Adrenal gland (tissue), 12 donors: ENCODE measurements around the gene SNX8. TPM values are rescaled to one million over a fixed set of nuclear protein-coding genes. Genes with fewer than 3 reads are reported as not detected.
"Not testable (repeated sequence)": the region's sequence is repeated elsewhere in the genome, so short reads cannot be mapped to it uniquely, and the experiment has no call there.

Source experiments
- DNase-seq, 7 donors: peaks; one replicate each; pipeline ENCODE4 v3.0.0-alpha.2; 2019 to 2020
- H3K27ac ChIP-seq, 5 donors: fragments of 200-600 bp; sonication (generic) in 4 of 5; 1 replicate in 3 of 5; 2 replicates in 2 of 5; pipeline versions ENCODE4 v1.5.1 to v1.8.0; 2016 to 2020; ENCODE audit warnings: mild to moderate bottlenecking in 1 of 5
- H3K27me3 ChIP-seq: fragments of 200-600 bp; 2 replicates; pipeline ENCODE4 v1.8.0; 2021
- H3K36me3 ChIP-seq, 2 donors: fragments of 200-600 bp; replicated peaks in 1 of 2; 1 replicate in 1 of 2; 2 replicates in 1 of 2; pipeline versions ENCODE4 v1.5.1 to v1.8.0; 2018 to 2022
- H3K4me1 ChIP-seq, 2 donors: fragments of 200-600 bp; replicated peaks in 1 of 2; 1 replicate in 1 of 2; 2 replicates in 1 of 2; pipeline versions ENCODE4 v1.5.1 to v1.8.0; 2018 to 2021
- H3K4me3 ChIP-seq, 4 donors: fragments of 200-600 bp; sonication (generic) in 3 of 4; one replicate each; pipeline ENCODE4 v1.5.1; 2016 to 2018
- H3K9me3 ChIP-seq, 3 donors: fragments of 200-600 bp; sonication (generic) in 1 of 3; replicated peaks in 1 of 3; 1 replicate in 2 of 3; 2 replicates in 1 of 3; pipeline versions ENCODE4 v1.5.1 to v1.8.0; 2016 to 2021
- POLR2A ChIP-seq, 2 donors: fragments of 450-650 bp; IDR thresholded peaks; one replicate each; pipeline ENCODE4 v1.6.1; 2017; ENCODE audit warnings: antibody characterized with exemption in 2 of 2, mild to moderate bottlenecking in 2 of 2, moderate library complexity in 1 of 2
- WGBS, 4 donors: extraction: QIAGEN DNeasy Blood & Tissue Kit in 2 of 4; methylation state at CpG; one replicate each; pipeline versions ENCODE4 v1.1.5 to v1.1.7; 2013 to 2017; 5-methylcytosine and 5-hydroxymethylcytosine counted together
- intact Hi-C, 2 donors: fragments of 100-400 bp; cut with DNase I; formaldehyde crosslinking; loops; one replicate each; pipeline versions ENCODE4 v1.14.1 to v1.15.0; 2022 to 2023
- polyA plus RNA-seq, 3 donors: library from polyadenylated mRNA; stranded (reverse); fragments of 200-250 nt in 2 of 3; fragments of 350-450 nt in 1 of 3; fragmentation: Illumina TruSeq in 1 of 3; extraction: RNeasy Lipid Tissue Mini Kit (QIAGEN cat#74804) in 1 of 3; gene quantifications; one replicate each; pipeline ENCODE4 v1.2.3, GENCODE V29; 2013 to 2014
- total RNA-seq, 9 donors: library from RNA; depleted of rRNA in 4 of 9; stranded (reverse); fragments of >200 nt in 4 of 9; fragments of 120-200 nt in 1 of 9; fragmentation: NEBNext Ultra II Directional in 1 of 9; extraction: Animal tissue kit (Norgen Biotek cat#: 25700) in 1 of 9; gene quantifications; one replicate each; pipeline versions ENCODE4 v1.1.0 to v1.2.4, GENCODE V29; 2013 to 2023
- TF ChIP-seq, protein P1 (sequence below), 6 experiments: fragments of 450-650 bp in 4 of 6; fragments of 200-600 bp in 2 of 6; sonication (generic) in 1 of 6; IDR thresholded peaks; 1 replicate in 5 of 6; 2 replicates in 1 of 6; pipeline versions ENCODE4 v1.5.1 to v1.8.0; 2016 to 2021; ENCODE audit warnings: antibody characterized with exemption in 6 of 6, mild to moderate bottlenecking in 2 of 6, moderate library complexity in 1 of 6
- donor health status: healthy with polysubstance abuse.
- donor health status: Bipolar disorder and iron deficiency.
- donor health status: DM: yes; HTN: yes; CAD: no.
- donor health status: DM: no; HTN: no; CAD: no.
- donor health status: DM: no; HTN: no; CAD: no.
- donor health status: DM: yes; HTN: yes; CAD: no.

Gene SNX8
- total and polyA plus RNA-seq, 12 donors = 5.3 to 40.5 (median 25.9) TPM

DNA sequence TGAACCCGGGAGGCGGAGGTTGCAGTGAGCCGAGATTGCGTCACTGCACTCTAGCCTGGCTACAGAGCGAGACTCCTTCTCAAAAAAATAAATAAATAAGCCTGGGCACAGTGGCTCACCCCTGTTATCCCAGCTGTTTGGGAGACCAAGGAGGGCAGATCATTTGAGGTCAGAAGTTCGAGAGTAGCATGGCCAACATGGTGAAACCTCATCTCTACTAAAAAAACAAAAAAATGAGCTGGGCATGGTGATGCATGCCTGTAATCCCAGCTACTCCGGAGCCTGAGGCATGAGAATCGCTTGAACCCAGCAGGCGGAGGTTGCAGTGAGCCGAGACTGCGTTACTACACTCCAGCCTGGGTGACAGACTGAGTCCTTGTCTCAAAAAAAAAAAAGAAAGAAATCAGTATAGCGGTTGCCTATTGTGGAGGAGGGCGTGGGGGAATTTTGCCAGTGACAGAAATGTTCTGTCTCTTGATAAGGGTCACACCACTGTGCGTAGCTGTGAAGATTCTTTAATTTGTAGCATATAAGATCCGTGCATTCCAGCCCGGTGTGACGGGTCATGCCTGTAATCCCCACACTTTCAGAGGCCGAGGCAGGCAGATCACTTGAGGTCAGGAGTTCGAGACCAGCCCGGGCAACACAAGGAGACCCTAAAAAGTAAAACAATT lies 22.5 kb upstream of the SNX8 start:
- Histone ChIP-seq H3K27me3 (no peaks in the 10 kb centered on the region), H3K27ac (no peak overlapping the region), H3K9me3 (no peaks in the 10 kb centered on the region), H3K4me1 (no peaks in the 10 kb centered on the region), H3K4me3 (no peak overlapping the region), H3K36me3 (no peaks in the 10 kb centered on the region)
- DNase-seq = no peak
- WGBS, 4 donors = 91 to 96% (median 93%) methylated on average over 20 of the region's 20 CpGs
- intact Hi-C loops = no loop called here
- TF ChIP-seq POLR2A (IDR thresholded peaks at IDR 0.05) = no peak
- TF ChIP-seq, protein P1, sequence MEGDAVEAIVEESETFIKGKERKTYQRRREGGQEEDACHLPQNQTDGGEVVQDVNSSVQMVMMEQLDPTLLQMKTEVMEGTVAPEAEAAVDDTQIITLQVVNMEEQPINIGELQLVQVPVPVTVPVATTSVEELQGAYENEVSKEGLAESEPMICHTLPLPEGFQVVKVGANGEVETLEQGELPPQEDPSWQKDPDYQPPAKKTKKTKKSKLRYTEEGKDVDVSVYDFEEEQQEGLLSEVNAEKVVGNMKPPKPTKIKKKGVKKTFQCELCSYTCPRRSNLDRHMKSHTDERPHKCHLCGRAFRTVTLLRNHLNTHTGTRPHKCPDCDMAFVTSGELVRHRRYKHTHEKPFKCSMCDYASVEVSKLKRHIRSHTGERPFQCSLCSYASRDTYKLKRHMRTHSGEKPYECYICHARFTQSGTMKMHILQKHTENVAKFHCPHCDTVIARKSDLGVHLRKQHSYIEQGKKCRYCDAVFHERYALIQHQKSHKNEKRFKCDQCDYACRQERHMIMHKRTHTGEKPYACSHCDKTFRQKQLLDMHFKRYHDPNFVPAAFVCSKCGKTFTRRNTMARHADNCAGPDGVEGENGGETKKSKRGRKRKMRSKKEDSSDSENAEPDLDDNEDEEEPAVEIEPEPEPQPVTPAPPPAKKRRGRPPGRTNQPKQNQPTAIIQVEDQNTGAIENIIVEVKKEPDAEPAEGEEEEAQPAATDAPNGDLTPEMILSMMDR (IDR thresholded peaks at IDR 0.05) = no peak

DNA sequence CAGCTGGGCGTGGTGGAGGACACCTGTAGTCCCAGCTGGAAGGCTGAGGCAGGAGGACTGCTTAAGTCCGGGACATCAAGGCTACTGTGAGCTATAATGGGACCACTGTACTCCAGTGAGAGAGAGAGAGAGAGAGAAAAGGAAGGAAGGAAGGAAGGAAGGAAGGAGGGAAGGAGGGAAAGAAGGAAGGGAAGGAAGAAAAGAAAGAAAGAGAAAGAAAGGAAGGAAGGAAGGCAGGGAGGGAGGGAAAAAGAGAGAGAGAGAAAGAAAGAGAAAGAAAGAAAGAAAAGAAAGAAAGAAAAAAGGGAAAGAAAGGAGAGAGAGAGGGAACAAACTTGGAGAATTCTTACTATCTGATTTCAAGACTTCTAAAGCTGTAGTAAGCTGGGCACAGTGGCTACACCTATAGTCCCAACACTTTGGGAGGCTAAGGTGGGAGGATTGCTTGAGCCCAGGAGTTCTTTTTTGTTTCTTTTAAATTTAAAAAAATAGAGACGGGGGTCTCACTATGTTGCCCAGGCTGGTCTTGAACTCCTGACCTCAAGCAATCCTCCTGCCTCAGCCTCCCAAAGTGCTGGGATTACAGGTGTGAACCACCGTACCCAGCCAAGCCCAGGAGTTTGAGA lies 18.5 kb upstream of the SNX8 start:
- intact Hi-C loops = not testable (repeated sequence)

DNA sequence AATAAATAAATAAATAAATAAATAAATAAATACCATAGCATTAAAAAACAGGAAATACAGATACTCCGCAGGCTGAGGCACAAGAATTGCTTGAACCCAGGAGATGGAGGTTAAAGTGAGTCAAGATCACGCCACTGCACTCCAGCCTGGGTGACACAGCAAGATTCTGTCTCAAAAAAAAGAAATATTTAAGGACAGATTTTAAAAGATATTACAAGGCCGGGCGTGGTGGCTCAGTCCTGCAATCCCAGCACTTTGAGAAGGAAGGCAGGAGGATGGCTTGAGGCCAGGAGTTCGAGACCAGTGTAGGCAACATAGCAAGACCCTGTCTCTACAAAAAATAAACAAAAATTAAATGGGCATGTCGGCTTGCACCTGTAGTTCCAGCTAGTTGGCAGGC lies 17.5 kb upstream of the SNX8 start:
- no peaks in the 10 kb centered on the region for H3K36me3 ChIP-seq
- DNase-seq = no peak
- 88 to 93% (median 92%) methylated on average over 6 of the region's 6 CpGs for WGBS, 4 donors
- no peaks in the 10 kb centered on the region for H3K9me3 ChIP-seq
- no peaks in the 10 kb centered on the region for H3K27me3 ChIP-seq
- intact Hi-C loops = no loop called here
- no peaks in the 10 kb centered on the region for H3K4me1 ChIP-seq
- H3K27ac ChIP-seq = no peak overlapping the region
- TF ChIP-seq, protein P1 (IDR thresholded peaks at IDR 0.05) = no peak
- no peak for TF ChIP-seq POLR2A (IDR thresholded peaks at IDR 0.05)
- H3K4me3 ChIP-seq = no peak overlapping the region

More for the DNA sequence above, 18.5 kb upstream of the SNX8 start:
- not testable (repeated sequence) for H3K27ac ChIP-seq, H3K4me1 ChIP-seq, H3K36me3 ChIP-seq, H3K27me3 ChIP-seq, H3K9me3 ChIP-seq, DNase-seq, H3K4me3 ChIP-seq
- 78 to 92% (median 85%) methylated on average over 4 of the region's 4 CpGs for WGBS, 4 donors

DNA sequence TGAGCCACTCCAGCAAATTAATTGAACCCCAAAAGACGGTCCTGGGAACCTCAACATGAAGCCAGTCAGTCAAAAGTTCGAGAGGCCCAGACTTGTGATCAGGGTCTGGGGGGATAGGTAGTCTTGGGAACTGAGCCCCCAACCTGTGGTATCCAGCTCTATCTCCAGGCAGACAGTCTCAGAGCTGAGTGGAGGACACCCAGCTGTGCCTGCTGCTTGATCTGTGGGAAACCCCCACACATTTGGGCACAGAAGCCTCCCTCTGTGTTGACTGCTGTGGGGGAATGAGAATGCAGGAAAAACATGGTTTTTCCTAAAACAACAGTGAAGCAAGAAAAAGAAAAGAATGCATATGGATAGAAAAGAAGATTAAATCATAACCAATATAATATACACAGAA lies 16.3 kb upstream of the SNX8 start:
- 86 to 100% (median 95%) methylated on average over 2 of the region's 2 CpGs; no CpG with 5 or more reads in 1 of the 4 donors for WGBS, 4 donors

More for the DNA sequence above, 16.3 kb upstream of the SNX8 start:
- Histone ChIP-seq H3K27ac (no peak overlapping the region), H3K36me3 (no peaks in the 10 kb centered on the region), H3K27me3 (no peaks in the 10 kb centered on the region), H3K4me3 (no peak overlapping the region), H3K9me3 (no peaks in the 10 kb centered on the region), H3K4me1 (no peaks in the 10 kb centered on the region)
- no peak for TF ChIP-seq POLR2A (IDR thresholded peaks at IDR 0.05)
- TF ChIP-seq, protein P1 (IDR thresholded peaks at IDR 0.05) = no peak
- intact Hi-C loops = no loop called here
- DNase-seq = no peak
